Muscle layer of colon (tissue), 2 donors: ENCODE results near the gene HERC2.
"Not testable (repeated sequence)": the region's sequence is repeated elsewhere in the genome, so short reads cannot be mapped to it uniquely, and the experiment has no call there.

Experiments used
- H3K27ac ChIP-seq: one replicate; pipeline ENCODE4 v1.7.0; 2013; ENCODE audit warnings: low read depth, mild to moderate bottlenecking, low read length, moderate library complexity
- H3K27me3 ChIP-seq, 2 donors: one replicate each; pipeline ENCODE4 v1.7.0; 2013; ENCODE audit warnings: low read length in 2 of 2, mild to moderate bottlenecking in 2 of 2; ENCODE audit not compliant: insufficient read depth in 2 of 2, control insufficient read depth in 1 of 2
- H3K36me3 ChIP-seq: one replicate; pipeline ENCODE4 v1.7.0; 2013; ENCODE audit warnings: mild to moderate bottlenecking, low read length; ENCODE audit not compliant: insufficient read depth
- H3K4me1 ChIP-seq: one replicate; pipeline ENCODE4 v1.7.0; 2013; ENCODE audit warnings: mild to moderate bottlenecking, low read length; ENCODE audit not compliant: insufficient read depth
- H3K4me3 ChIP-seq, 2 donors: one replicate each; pipeline ENCODE4 v1.7.0; 2013; ENCODE audit warnings: low read length in 2 of 2, low read depth in 1 of 2, mild to moderate bottlenecking in 1 of 2, moderate library complexity in 1 of 2
- H3K9ac ChIP-seq: one replicate; pipeline ENCODE4 v1.7.0; 2013; ENCODE audit warnings: low read length
- H3K9me3 ChIP-seq: one replicate; pipeline ENCODE4 v1.7.0; 2013; ENCODE audit warnings: mild to moderate bottlenecking, low read length
- donor health status: abdominal sarcoma.
- donor health status: Adenocarcinoma of cecum.

Gene HERC2

GRCh38 chr15:28136236-28136904 is 185.6 kb downstream of the HERC2 start:
- peaks cover 36% of the 10 kb centered on the region for H3K36me3 ChIP-seq
- H3K4me1 ChIP-seq, H3K9ac ChIP-seq, H3K27me3 ChIP-seq, H3K4me3 ChIP-seq, H3K27ac ChIP-seq, H3K9me3 ChIP-seq: not testable (repeated sequence)

- Histone ChIP-seq H3K4me3 (no peak overlapping the region), H3K4me1 (no peaks in the 10 kb centered on the region), H3K27ac (no peak overlapping the region), H3K9me3 (no peaks in the 10 kb centered on the region), H3K9ac (no peak overlapping the region), H3K36me3 (peaks cover 52% of the 10 kb centered on the region), H3K27me3 (no peaks in the 10 kb centered on the region)
These were observed 188.7 kb downstream of the HERC2 start for GRCh38 chr15:28133281-28133680.

- Histone ChIP-seq H3K9ac (no peak overlapping the region), H3K9me3 (no peaks in the 10 kb centered on the region), H3K27ac (no peak overlapping the region), H3K27me3 (no peaks in the 10 kb centered on the region), H3K4me3 (no peak overlapping the region), H3K4me1 (no peaks in the 10 kb centered on the region), H3K36me3 (peaks cover 57% of the 10 kb centered on the region)
These were observed 189.3 kb downstream of the HERC2 start for GRCh38 chr15:28132524-28133275.

- Histone ChIP-seq H3K9ac (no peak overlapping the region), H3K4me1 (no peaks in the 10 kb centered on the region), H3K36me3 (peaks cover 57% of the 10 kb centered on the region), H3K27me3 (no peaks in the 10 kb centered on the region), H3K4me3 (no peak overlapping the region), H3K27ac (no peak overlapping the region), H3K9me3 (no peaks in the 10 kb centered on the region)
These were observed 190.0 kb downstream of the HERC2 start for GRCh38 chr15:28131946-28132345.

- Histone ChIP-seq H3K9ac (no peak overlapping the region), H3K4me1 (no peaks in the 10 kb centered on the region), H3K9me3 (no peaks in the 10 kb centered on the region), H3K36me3 (peaks cover 57% of the 10 kb centered on the region), H3K27ac (no peak overlapping the region), H3K27me3 (no peaks in the 10 kb centered on the region), H3K4me3 (no peak overlapping the region)
These were observed 190.6 kb downstream of the HERC2 start for GRCh38 chr15:28131400-28131799.

GRCh38 chr15:28130651-28131050 is 191.3 kb downstream of the HERC2 start:
- H3K9ac ChIP-seq: no peak overlapping the region
- peaks cover 57% of the 10 kb centered on the region for H3K36me3 ChIP-seq
- H3K4me3 ChIP-seq: no peak overlapping the region
- no peak overlapping the region for H3K27ac ChIP-seq
- H3K9me3 ChIP-seq: no peaks in the 10 kb centered on the region
- H3K4me1 ChIP-seq: no peaks in the 10 kb centered on the region
- no peaks in the 10 kb centered on the region for H3K27me3 ChIP-seq

DNA sequence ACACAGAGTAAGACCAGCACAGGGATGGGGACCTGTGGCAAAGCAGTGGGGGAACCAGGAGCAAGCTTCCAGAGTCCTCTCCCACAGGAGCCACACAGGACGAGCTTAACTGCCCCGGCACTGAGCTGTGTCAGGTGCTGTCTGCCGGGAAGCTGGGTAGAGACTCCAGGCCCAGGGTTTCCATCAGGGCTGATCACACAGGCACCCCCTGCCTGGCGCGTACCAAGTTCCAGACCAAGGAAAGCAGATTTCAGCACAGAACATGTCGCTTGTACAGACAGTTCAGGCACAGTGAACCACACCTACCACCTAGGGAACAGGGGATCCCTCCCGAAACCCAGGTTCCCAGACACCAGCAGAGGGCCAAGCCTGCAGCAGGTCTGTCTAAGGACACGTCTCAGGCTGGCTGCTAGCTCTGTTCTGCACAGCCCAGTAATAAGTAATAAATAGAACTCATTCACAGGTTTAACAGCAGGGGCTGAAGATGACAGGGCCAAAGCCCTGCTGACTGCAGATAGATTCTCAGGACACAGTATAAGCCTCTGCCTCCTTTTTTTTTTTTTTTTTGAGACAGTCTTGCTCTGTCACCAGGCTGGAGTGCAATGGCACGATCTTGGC is 192.6 kb downstream of the HERC2 start:
- H3K4me1 ChIP-seq: no peaks in the 10 kb centered on the region
- no peak overlapping the region for H3K4me3 ChIP-seq
- H3K27ac ChIP-seq: no peak overlapping the region
- H3K36me3 ChIP-seq: peaks cover 48% of the 10 kb centered on the region
- no peak overlapping the region for H3K9ac ChIP-seq
- no peaks in the 10 kb centered on the region for H3K9me3 ChIP-seq
- no peaks in the 10 kb centered on the region for H3K27me3 ChIP-seq

DNA sequence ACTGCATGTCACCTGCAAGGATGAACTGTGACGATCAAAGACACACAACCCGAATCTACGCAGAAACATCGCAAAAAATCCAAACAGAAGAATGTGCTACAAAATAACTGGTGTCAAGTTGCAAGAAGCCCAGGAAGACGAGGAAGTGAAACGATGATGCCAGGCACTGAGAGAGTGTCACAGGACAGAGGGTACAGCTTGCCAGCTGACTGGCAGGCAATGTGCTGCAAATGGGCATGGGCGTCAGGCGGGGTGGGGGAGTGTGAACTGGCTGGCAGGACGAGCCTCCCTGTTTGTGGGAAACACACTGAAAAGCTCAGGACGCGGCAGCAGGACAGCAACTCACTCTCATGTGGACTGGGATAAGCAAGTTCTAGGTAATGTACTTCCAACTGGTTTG is 193.9 kb downstream of the HERC2 start:
- H3K9ac ChIP-seq: no peak overlapping the region
- no peaks in the 10 kb centered on the region for H3K27me3 ChIP-seq
- no peaks in the 10 kb centered on the region for H3K9me3 ChIP-seq
- H3K4me3 ChIP-seq: no peak overlapping the region
- H3K36me3 ChIP-seq: peaks cover 58% of the 10 kb centered on the region
- no peaks in the 10 kb centered on the region for H3K4me1 ChIP-seq
- H3K27ac ChIP-seq: no peak overlapping the region

DNA sequence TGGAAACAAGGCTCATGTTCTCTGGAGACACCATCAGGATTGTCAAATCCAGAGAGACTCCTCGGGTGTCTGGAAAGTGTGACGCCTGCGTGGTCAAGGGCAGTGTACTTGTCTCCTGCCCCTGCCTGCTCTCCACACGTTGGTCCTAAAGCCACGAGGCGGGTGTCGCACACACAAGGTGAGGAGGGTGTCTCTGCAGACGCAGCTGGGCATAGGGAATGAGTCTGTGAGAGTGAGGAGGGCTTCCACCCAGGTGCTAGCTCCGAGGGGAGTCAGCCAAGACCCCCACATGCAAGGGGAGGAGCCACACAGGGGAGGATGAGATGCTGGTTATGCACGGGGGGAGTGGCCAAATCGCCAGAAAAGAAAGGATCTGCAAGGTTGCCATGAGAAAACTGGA is 194.9 kb downstream of the HERC2 start:
- Histone ChIP-seq H3K4me3 (no peak overlapping the region), H3K4me1 (no peaks in the 10 kb centered on the region), H3K36me3 (peaks cover 54% of the 10 kb centered on the region), H3K9ac (no peak overlapping the region), H3K9me3 (no peaks in the 10 kb centered on the region), H3K27ac (no peak overlapping the region), H3K27me3 (no peaks in the 10 kb centered on the region)

GRCh38 chr15:28125673-28126651 is 196.0 kb downstream of the HERC2 start:
- Histone ChIP-seq H3K36me3 (peaks cover 48% of the 10 kb centered on the region), H3K9ac (no peak overlapping the region), H3K9me3 (no peaks in the 10 kb centered on the region), H3K4me3 (no peak overlapping the region), H3K27ac (no peak overlapping the region), H3K4me1 (no peaks in the 10 kb centered on the region), H3K27me3 (no peaks in the 10 kb centered on the region)

DNA sequence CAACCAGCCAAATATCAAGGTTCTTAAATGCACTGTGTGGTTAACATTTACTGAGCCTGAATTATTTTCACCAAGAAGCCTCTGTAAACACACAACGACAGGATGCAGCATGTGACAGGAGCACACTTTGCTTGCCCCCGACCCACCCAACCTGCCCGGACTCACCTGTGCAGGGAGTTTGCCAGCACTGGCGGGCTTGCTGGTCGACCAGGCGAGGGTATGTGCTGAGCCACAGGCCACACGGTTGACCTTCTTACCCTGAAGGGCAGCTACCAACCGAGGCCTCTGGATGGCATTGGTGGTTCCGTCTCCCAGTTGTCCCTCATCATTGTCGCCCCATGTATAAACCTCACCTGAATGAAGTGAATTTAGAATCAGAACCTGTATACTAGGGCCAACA is 197.1 kb downstream of the HERC2 start:
- no peaks in the 10 kb centered on the region for H3K9me3 ChIP-seq
- H3K36me3 ChIP-seq: peaks cover 54% of the 10 kb centered on the region
- H3K9ac ChIP-seq: no peak overlapping the region
- no peak overlapping the region for H3K4me3 ChIP-seq
- no peak overlapping the region for H3K27ac ChIP-seq
- H3K4me1 ChIP-seq: no peaks in the 10 kb centered on the region
- H3K27me3 ChIP-seq: no peaks in the 10 kb centered on the region
